GM21576 (cell line): ENCODE results near the gene TFCP2L1.
"Not testable (repeated sequence)": the region's sequence is repeated elsewhere in the genome, so short reads cannot be mapped to it uniquely, and the experiment has no call there.

ENCODE experiments used
- ATAC-seq: cut with Tn5 transposase; IDR thresholded peaks from one replicate; pipeline ENCODE4 v1.9.1; 2021; ENCODE audit warnings: mild to moderate bottlenecking, moderate library complexity; ENCODE audit not compliant: unreplicated experiment

Gene TFCP2L1

GRCh38 chr2:121284463-121285449 is at the start of gene TFCP2L1:
TSS of gene TFCP2L1 (minus strand) at chr2:121285202. CDS start at chr2:121285109, 93 bp downstream.
- ATAC-seq = no peak

- ATAC-seq = peak; percentile 64
Observed at GRCh38 chr2:121333834-121334558, 49.0 kb upstream of the TFCP2L1 start.

- no peak for ATAC-seq
Observed at GRCh38 chr2:121333231-121333630, 48.2 kb upstream of the TFCP2L1 start.

GRCh38 chr2:121331324-121331723 is 46.3 kb upstream of the TFCP2L1 start:
- not testable (repeated sequence) for ATAC-seq

GRCh38 chr2:121330921-121331320 is 45.9 kb upstream of the TFCP2L1 start:
- ATAC-seq = no peak

- ATAC-seq = no peak
Observed at GRCh38 chr2:121329786-121330185, 44.8 kb upstream of the TFCP2L1 start.

- no peak for ATAC-seq
Observed at GRCh38 chr2:121326628-121327027, 41.6 kb upstream of the TFCP2L1 start.

- ATAC-seq = no peak
Observed at GRCh38 chr2:121324601-121325000, 39.6 kb upstream of the TFCP2L1 start.

GRCh38 chr2:121321476-121321875 is 36.5 kb upstream of the TFCP2L1 start:
- ATAC-seq = no peak

GRCh38 chr2:121319941-121320340 is 34.9 kb upstream of the TFCP2L1 start:
- ATAC-seq = no peak

- no peak for ATAC-seq
Observed at GRCh38 chr2:121316986-121317385, 32.0 kb upstream of the TFCP2L1 start.

- ATAC-seq = not testable (repeated sequence)
Observed at GRCh38 chr2:121313701-121314100, 28.7 kb upstream of the TFCP2L1 start.

- no peak for ATAC-seq
Observed at GRCh38 chr2:121309801-121310200, 24.8 kb upstream of the TFCP2L1 start.

GRCh38 chr2:121309323-121309722 is 24.3 kb upstream of the TFCP2L1 start:
- ATAC-seq = no peak

GRCh38 chr2:121307048-121307447 is 22.0 kb upstream of the TFCP2L1 start:
- no peak for ATAC-seq

- ATAC-seq = no peak
Observed at GRCh38 chr2:121304941-121305340, 19.9 kb upstream of the TFCP2L1 start.

GRCh38 chr2:121303531-121304263 is 18.7 kb upstream of the TFCP2L1 start:
- ATAC-seq = no peak

GRCh38 chr2:121301190-121301589 is 16.2 kb upstream of the TFCP2L1 start:
- not testable (repeated sequence) for ATAC-seq

- no peak for ATAC-seq
Observed at GRCh38 chr2:121298476-121298875, 13.5 kb upstream of the TFCP2L1 start.

- ATAC-seq = not testable (repeated sequence)
Observed at GRCh38 chr2:121297866-121298265, 12.9 kb upstream of the TFCP2L1 start.

GRCh38 chr2:121297217-121297830 is 12.3 kb upstream of the TFCP2L1 start:
- no peak for ATAC-seq
